Uterus (tissue), 2 donors: Measurements from ENCODE around the gene RGS7.

Experiments used
- POLR2A ChIP-seq, 2 donors: fragments of 450-650 bp; IDR thresholded peaks; one replicate each; pipeline ENCODE4 v1.6.1; 2016; ENCODE audit warnings: antibody characterized with exemption in 2 of 2, mild to moderate bottlenecking in 1 of 2, moderate library complexity in 1 of 2
- TF ChIP-seq, protein P1 (sequence below), 4 experiments: fragments of 200-600 bp in 2 of 4; fragments of 450-650 bp in 2 of 4; sonication (generic) in 2 of 4; IDR thresholded peaks; one replicate each; pipeline ENCODE4 v1.5.1; 2016 to 2019; ENCODE audit warnings: antibody characterized with exemption in 4 of 4, mild to moderate bottlenecking in 2 of 4, moderate library complexity in 1 of 4

DNA sequence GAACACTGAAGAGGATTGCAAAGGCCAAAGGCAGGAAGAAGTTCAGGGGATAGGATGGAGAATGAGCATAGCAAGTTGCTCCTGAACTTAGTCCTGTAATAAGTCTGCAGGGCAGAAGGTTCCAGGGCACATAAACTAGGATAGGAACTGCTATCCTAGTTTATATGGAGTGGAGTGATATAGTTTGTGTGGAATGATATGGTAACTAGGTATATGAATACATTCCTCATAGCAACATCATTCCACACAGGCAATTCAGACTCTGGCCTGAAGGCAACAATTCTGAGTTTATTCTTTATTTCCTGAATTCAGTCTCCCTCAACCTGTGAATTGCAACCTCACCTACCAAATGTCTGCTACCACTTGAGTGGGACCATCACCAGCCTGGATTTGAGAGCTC lies 590.2 kb downstream of the RGS7 start:
- TF ChIP-seq, protein P1, sequence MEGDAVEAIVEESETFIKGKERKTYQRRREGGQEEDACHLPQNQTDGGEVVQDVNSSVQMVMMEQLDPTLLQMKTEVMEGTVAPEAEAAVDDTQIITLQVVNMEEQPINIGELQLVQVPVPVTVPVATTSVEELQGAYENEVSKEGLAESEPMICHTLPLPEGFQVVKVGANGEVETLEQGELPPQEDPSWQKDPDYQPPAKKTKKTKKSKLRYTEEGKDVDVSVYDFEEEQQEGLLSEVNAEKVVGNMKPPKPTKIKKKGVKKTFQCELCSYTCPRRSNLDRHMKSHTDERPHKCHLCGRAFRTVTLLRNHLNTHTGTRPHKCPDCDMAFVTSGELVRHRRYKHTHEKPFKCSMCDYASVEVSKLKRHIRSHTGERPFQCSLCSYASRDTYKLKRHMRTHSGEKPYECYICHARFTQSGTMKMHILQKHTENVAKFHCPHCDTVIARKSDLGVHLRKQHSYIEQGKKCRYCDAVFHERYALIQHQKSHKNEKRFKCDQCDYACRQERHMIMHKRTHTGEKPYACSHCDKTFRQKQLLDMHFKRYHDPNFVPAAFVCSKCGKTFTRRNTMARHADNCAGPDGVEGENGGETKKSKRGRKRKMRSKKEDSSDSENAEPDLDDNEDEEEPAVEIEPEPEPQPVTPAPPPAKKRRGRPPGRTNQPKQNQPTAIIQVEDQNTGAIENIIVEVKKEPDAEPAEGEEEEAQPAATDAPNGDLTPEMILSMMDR (IDR thresholded peaks at IDR 0.05) = no peak
- TF ChIP-seq POLR2A (IDR thresholded peaks at IDR 0.05) = no peak
